ENCODE results near the gene PDE8B.

DNA sequence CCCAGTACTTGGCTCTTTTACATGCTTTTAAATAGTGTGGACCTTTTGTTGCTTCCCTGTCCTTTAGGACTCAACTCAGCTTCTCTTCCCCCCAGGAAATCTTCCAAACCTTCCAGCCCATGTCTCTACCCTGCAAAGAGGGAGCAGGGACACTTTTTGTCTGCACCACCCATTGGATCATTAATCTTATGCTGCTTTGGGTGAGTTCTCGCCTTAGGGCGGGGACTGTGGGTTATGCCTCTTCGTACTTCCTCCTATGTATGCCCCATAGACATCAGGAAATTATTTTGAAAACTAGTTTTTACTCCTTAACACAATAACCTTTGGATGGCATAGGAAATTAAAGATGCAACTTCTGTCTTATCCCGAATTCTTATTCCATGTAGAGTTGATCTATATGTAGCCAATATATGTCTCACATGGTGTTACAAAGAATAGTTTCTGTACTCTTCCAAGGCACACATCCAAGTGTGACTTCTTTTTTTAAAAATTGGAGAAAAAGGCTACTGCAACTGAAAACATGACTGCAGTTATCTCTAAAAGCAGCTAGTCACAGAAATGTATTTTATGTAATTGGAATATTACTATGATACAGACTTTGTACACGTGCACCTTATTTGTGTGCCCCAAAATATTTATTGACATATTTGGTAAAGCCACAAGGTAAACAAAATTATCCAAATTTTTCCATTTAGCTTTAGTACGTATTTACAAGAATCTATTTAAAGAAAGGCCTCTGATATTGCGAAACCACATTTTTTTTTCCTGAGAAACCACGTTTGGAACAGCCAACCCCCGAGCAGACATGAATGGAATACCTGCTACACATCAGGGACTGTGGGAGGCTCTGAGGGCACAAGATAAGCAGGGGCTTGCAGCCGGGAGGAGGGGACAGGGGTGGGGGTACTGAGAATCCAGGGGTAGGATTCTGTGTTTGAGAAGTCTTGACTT is 148.1 kb downstream of the PDE8B start:
- no peak for TF ChIP-seq POLR2A (IDR thresholded peaks at IDR 0.05)
- TF ChIP-seq, protein P1, sequence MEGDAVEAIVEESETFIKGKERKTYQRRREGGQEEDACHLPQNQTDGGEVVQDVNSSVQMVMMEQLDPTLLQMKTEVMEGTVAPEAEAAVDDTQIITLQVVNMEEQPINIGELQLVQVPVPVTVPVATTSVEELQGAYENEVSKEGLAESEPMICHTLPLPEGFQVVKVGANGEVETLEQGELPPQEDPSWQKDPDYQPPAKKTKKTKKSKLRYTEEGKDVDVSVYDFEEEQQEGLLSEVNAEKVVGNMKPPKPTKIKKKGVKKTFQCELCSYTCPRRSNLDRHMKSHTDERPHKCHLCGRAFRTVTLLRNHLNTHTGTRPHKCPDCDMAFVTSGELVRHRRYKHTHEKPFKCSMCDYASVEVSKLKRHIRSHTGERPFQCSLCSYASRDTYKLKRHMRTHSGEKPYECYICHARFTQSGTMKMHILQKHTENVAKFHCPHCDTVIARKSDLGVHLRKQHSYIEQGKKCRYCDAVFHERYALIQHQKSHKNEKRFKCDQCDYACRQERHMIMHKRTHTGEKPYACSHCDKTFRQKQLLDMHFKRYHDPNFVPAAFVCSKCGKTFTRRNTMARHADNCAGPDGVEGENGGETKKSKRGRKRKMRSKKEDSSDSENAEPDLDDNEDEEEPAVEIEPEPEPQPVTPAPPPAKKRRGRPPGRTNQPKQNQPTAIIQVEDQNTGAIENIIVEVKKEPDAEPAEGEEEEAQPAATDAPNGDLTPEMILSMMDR (IDR thresholded peaks at IDR 0.05) = no peak
- TF ChIP-seq POLR2AphosphoS5 (IDR thresholded peaks at IDR 0.05) = no peak
- TF ChIP-seq EP300 (IDR thresholded peaks at IDR 0.05) = no peak
